GM21717 (cell line): Measurements from ENCODE around the gene FILIP1.

ENCODE experiments used
- ATAC-seq: cut with Tn5 transposase; IDR thresholded peaks from one replicate; pipeline ENCODE4 v1.9.1; 2021; ENCODE audit warnings: mild to moderate bottlenecking, moderate library complexity; ENCODE audit not compliant: unreplicated experiment

Gene FILIP1

GRCh38 chr6:75393806-75394205 lies 99.8 kb downstream of the FILIP1 start:
- no peak for ATAC-seq

- ATAC-seq = no peak
Observed at GRCh38 chr6:75391276-75391675, 102.3 kb downstream of the FILIP1 start.

- no peak for ATAC-seq
Observed at GRCh38 chr6:75386050-75386770, 107.4 kb downstream of the FILIP1 start.

- ATAC-seq = no peak
Observed at GRCh38 chr6:75384116-75384515, 109.5 kb downstream of the FILIP1 start.

- no peak for ATAC-seq
Observed at GRCh38 chr6:75382634-75382900, 111.0 kb downstream of the FILIP1 start.

GRCh38 chr6:75381877-75382633 lies 111.5 kb downstream of the FILIP1 start:
- no peak for ATAC-seq

- no peak for ATAC-seq
Observed at GRCh38 chr6:75379536-75379935, 114.1 kb downstream of the FILIP1 start.

- no peak for ATAC-seq
Observed at GRCh38 chr6:75378101-75378500, 115.5 kb downstream of the FILIP1 start.

- ATAC-seq = no peak
Observed at GRCh38 chr6:75377386-75377785, 116.2 kb downstream of the FILIP1 start.

GRCh38 chr6:75376347-75377024 lies 117.1 kb downstream of the FILIP1 start:
- ATAC-seq = no peak

- no peak for ATAC-seq
Observed at GRCh38 chr6:75374961-75375400, 118.6 kb downstream of the FILIP1 start.

GRCh38 chr6:75372884-75373283 lies 120.7 kb downstream of the FILIP1 start:
- no peak for ATAC-seq

GRCh38 chr6:75370011-75370410 lies 123.6 kb downstream of the FILIP1 start:
- ATAC-seq = no peak

GRCh38 chr6:75368864-75369402 lies 124.7 kb downstream of the FILIP1 start:
- no peak for ATAC-seq

- no peak for ATAC-seq
Observed at GRCh38 chr6:75368151-75368779, 125.3 kb downstream of the FILIP1 start.

GRCh38 chr6:75363304-75363703 lies 130.3 kb downstream of the FILIP1 start:
- no peak for ATAC-seq

- no peak for ATAC-seq
Observed at GRCh38 chr6:75353644-75354043, 140.0 kb downstream of the FILIP1 start.

- no peak for ATAC-seq
Observed at GRCh38 chr6:75351570-75351969, 142.0 kb downstream of the FILIP1 start.

- no peak for ATAC-seq
Observed at GRCh38 chr6:75350808-75351207, 142.8 kb downstream of the FILIP1 start.

- ATAC-seq = no peak
Observed at GRCh38 chr6:75350156-75350555, 143.4 kb downstream of the FILIP1 start.

GRCh38 chr6:75349262-75349984 lies 144.2 kb downstream of the FILIP1 start:
- ATAC-seq = no peak
